ENCODE results near the gene GPRIN3. TPM values are rescaled to one million over a fixed set of nuclear protein-coding genes. Genes with fewer than 3 reads are reported as not detected.
"Not testable (repeated sequence)": the region's sequence is repeated elsewhere in the genome, so short reads cannot be mapped to it uniquely, and the experiment has no call there.

GPRIN3 gene
- total RNA-seq, 1 experiment from 2014 or later = 3.8 TPM

DNA sequence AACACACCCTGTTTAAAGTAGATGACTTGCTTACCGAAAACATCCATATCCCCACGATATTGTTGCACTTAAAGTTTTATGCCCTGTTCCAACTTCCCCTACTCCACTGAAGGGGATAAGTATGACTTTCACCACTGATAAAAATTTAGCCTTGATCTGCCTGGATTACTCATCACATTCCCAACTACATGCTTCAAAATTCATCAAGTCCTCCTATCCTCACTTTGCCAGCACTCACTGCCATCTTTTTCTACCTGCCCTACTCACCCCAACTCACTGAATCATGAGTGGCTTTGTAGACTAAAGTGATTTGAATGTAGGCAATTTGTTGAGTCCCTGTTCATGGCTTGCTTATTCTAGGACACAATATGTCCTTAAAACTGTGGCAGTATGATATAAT is 12.2 kb upstream of the GPRIN3 start:
- in situ Hi-C loops (cut with HindIII; ENCODE audit: low pct_unique_long_range_greater_than_20kb, low sequenced_read_pairs) = no loop called here

DNA sequence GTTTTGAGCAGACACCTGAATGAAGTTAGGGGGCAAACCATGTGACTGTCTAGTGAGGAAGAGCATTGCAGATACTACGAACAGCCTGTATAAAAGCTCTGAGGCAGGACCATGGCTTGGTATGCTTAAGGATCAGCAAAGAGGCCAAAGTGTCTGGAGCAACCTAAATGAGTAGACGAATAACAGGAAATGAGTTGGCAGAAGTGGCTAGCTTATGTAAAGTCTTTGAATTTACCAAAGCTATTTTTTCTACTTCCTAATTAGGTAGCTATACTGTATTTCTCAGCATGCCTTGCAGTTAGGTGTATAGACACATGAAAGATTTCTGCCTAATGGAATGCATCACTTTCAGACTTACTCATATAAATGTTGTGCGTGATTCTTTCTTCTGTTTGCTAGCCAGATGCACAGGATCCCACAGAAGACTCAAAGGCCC is 9.3 kb upstream of the GPRIN3 start:
- no peak for DNase-seq (ENCODE audit: low read depth, low spot score)
- in situ Hi-C loops (cut with HindIII; ENCODE audit: low pct_unique_long_range_greater_than_20kb, low sequenced_read_pairs) = no loop called here

More for the DNA sequence above, 12.2 kb upstream of the GPRIN3 start:
- DNase-seq (ENCODE audit: low read depth, low spot score) = no peak

DNA sequence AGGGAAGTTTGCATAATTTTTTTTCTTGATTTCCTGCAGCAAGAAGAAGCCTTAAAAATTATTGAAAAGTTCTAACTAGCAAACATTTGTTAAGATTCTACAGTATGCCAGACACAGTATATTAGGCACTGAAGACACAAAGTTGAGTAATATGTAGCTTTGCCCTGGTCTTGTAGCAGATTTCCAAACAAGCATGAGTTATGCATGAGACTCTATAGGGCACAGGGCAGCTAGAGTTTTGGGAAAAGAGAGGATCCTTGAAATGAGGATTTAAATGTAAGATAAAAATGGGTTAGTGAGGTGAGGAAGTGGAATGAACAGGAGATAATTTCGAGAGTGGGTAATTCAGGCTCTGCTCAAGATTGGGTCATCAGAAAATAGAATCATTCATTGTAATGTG is 8.6 kb upstream of the GPRIN3 start:
- in situ Hi-C loops (cut with HindIII; ENCODE audit: low pct_unique_long_range_greater_than_20kb, low sequenced_read_pairs) = no loop called here
- no peak for DNase-seq (ENCODE audit: low read depth, low spot score)

DNA sequence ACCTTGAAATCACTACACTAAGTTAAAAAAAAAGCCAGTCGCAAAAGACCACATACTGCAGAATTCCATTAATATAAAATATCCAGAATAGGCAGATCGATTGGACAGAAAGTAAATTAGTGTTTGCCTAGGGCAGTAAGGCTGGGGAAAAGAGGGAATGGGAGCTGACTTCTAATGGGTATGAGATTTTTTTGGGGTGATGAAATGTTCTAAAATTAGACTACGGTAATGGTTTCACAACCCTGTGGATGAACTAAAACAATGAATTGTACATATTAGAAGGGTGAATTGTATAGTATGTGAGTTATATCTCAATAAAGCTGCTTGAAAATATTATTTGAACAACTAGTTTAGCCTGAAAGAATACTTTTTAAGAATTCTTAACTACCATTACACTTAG is 6.7 kb upstream of the GPRIN3 start:
- DNase-seq (ENCODE audit: low read depth, low spot score) = no peak
- in situ Hi-C loops (cut with HindIII; ENCODE audit: low pct_unique_long_range_greater_than_20kb, low sequenced_read_pairs) = no loop called here

DNA sequence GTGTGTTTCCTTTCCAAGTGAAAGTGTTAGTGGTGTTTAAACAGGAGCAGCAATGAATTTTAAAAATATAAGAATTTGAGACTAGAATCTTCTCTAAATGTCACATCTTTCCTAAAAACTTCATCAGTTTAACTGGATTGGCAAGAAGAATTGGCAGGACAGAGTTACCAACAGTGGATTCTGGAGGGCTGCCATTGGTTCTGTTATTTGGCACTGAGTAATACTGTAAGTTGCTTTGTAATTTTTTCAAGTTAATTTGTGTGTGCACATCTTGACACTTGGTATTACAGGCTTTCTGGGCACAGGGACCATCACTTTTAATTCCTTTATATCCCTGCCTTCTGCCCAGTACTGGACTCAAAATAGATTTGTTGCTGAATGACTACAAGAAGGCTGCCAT is 4.5 kb upstream of the GPRIN3 start:
- DNase-seq (ENCODE audit: low read depth, low spot score) = no peak
- in situ Hi-C loops (cut with HindIII; ENCODE audit: low pct_unique_long_range_greater_than_20kb, low sequenced_read_pairs) = no loop called here

DNA sequence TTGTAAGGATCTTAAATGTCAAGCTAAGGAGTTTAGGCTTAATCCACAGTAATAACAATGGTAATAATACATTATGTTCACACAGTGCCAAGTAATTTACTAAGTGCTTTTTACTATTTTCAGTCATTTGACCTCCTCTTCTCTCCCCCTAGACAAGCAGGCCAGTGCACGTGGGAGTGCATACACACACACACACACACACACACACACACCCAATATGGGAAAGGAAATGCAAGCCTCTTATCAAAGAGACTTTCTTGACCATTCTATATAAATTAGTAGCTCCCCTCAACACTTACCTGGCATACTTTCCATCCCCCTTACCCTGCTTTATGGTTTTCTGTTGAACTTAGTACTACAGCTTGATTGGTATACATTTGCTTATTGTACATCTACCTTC is 3.8 kb upstream of the GPRIN3 start:
- no peak for DNase-seq (ENCODE audit: low read depth, low spot score)
- in situ Hi-C loops (cut with HindIII; ENCODE audit: low pct_unique_long_range_greater_than_20kb, low sequenced_read_pairs) = no loop called here

DNA sequence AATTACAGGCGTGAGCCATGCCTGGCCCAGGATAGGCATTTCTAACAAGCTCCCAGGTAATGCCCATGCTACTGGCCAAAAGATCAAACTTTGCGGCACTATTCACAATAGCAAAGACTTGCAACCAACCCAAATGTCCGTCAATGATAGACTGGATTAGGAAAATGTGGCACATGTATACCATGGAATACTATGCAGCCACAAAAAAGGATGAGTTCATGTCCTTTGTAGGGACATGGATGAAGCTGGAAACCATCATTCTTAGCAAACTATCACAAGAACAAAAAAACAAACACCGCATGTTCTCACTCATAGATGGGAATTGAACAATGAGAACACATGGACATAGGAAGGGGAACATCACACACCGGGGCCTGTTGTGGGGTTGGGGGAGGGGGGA is 1.6 kb upstream of the GPRIN3 start:
- in situ Hi-C loops (cut with HindIII; ENCODE audit: low pct_unique_long_range_greater_than_20kb, low sequenced_read_pairs); DNase-seq (ENCODE audit: low read depth, low spot score): not testable (repeated sequence)

DNA sequence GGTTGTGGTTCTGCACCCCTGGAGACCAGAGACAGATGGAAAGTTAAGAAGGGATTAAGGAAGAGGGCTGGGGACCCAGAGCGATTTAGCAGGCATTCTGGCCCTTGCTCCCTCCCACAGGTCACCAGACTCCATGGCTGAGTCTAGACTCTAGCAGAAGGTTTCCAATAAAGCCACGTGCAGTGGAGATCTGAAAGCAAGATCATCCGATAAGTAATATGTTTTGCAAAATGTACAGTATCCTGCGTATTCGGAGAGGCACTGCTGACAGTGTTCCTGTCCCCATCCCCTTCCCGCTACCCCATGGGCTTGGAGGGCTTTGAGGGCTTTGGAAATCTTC is 531 bp upstream of the GPRIN3 start:
- DNase-seq (ENCODE audit: low read depth, low spot score) = no peak
- in situ Hi-C loops (cut with HindIII; ENCODE audit: low pct_unique_long_range_greater_than_20kb, low sequenced_read_pairs) = no loop called here

DNA sequence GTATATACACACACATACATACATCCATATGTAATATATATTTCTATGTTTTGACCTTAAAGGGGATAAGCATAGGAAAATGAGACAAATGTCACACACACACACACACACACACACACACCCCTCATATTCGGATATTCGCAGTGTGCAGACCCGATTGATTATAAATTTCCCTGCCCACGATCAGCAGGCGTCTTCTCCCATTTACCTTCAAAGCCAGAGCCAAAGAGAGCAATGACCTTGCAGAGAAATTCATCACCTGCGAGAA is 488 bp downstream of the GPRIN3 start:
- no peak for DNase-seq (ENCODE audit: low read depth, low spot score)
- in situ Hi-C loops (cut with HindIII; ENCODE audit: low pct_unique_long_range_greater_than_20kb, low sequenced_read_pairs) = no loop called here

DNA sequence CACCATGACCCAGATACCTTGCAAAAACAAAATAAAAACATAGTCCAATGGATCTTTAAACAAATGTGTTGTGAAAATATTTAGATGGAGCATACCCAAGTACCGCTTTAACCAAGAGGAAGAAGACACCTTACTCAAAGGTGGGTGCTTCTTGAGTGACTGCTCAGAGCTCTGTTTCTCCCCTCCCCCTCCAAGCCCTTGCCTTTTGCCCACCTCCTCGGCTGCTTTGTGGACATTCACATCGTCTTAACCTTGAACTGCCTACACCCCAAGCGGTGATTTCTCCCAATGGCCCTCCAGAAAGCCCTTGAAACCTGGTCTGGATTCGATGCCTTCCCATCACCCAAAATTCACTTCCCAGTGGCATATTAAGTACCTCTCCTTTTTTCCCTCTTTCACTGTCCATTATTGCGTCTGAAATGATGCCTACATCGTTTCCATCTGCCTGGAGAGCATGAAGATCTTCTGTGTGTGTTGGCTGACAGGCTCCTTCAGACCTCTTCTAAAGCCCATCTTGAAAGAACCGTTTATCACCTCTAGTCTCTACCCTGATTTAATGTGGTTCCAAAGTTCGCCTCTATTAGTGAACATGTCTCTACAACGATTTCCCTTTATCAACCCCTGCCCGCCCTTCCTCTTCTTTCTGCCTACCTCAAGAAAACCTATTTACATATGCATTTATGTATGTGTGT is 968 bp downstream of the GPRIN3 start:
- DNase-seq (ENCODE audit: low read depth, low spot score) = no peak
- in situ Hi-C loops (cut with HindIII; ENCODE audit: low pct_unique_long_range_greater_than_20kb, low sequenced_read_pairs) = no loop called here

DNA sequence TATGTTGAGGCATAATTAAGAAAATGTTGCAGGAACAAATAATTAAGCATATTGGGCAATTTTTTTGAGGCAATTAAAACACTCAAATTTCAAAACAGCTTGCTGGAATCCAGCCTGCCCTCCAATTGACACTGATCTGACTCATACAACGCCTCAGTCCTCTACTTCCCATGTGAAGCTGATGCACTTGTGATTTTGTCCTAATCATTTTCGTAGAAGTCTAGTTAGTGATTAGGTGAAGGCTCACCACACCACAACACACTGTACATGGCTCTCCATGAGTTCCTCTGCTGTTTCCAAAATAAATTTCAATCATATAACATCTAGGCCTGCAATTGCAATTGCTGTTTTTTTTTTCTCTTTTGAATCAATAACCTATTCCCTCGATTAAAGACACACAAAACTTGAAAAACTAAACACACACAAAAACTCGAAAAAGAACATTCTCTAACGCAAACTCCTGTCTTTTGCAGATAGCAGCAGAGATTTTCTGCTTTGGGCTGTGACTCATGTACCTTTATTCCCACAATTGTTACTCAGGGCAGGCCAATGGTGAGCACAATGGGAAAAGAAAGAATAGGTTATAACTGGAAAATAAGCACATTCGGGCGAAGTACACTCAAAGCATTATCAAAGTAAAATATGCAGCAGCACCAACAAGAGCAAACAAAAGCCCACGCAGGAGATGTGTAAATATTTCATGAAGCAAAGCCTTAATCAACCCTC is 1.7 kb downstream of the GPRIN3 start:
- in situ Hi-C loops (cut with HindIII; ENCODE audit: low pct_unique_long_range_greater_than_20kb, low sequenced_read_pairs) = no loop called here
- no peak for DNase-seq (ENCODE audit: low read depth, low spot score)

DNA sequence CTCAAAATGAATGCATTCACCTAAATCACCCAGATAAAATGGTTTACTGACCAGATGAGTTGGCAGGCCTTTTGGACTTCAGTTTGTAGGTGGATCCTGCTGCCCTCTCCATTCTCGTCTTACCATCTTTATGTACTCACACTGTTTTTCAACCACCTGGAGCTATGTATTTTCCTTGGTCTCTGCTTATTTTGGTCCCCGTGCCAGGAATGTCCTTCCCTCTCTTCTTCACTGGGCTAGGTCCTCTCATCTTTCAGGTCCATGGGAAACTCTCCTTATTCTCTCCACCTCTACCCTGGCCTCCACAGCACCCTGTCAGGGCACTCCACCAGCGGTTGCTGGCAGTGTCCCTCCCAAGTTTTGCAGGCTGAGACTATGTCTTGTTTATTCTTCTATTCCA is 2.6 kb downstream of the GPRIN3 start:
- no peak for DNase-seq (ENCODE audit: low read depth, low spot score)
- in situ Hi-C loops (cut with HindIII; ENCODE audit: low pct_unique_long_range_greater_than_20kb, low sequenced_read_pairs) = no loop called here

DNA sequence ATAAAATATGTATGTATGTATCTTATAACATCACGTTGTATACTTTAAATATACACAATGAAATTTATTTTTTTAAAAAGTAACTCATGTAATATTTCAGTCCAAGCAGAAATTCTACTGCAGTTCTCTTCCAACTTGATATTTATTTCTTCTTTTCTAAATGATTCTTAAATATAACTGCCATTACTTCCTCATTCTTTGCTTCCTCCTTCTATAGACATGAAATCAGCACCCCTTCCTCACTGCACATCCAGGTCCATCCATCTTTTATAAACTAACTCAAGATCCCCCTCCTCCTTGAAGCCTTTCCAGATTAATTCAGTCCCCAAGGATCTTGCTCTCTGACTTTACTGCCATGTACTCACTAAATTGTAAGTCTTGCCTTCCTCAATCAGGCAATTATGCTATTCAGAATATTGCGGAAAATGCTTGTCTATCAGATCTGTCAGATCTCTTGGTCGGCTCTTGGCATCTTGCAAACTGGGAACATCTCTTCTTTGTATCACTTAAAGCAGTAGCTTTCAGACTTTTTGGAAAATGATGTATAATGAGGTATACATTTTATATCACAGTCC is 3.7 kb downstream of the GPRIN3 start:
- DNase-seq (ENCODE audit: low read depth, low spot score) = no peak
- in situ Hi-C loops (cut with HindIII; ENCODE audit: low pct_unique_long_range_greater_than_20kb, low sequenced_read_pairs) = no loop called here

DNA sequence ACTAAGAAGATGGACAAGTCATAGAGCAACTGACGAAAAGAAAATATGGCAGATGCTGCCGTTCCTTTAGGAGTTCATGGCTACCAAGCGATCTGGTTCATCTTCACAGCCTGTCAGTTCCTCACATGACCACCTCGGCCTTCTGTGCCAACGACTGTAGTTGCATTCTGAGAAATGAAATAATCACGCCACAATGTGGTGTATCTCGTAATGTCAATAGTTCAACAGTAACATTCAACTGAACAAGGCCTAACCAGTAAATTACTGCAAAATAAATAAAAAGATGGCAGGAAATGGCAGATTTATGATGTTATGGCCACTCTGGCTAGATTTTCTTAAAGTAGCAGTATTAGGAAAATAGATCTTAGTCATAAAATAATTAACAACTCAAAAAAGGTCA is 4.4 kb downstream of the GPRIN3 start:
- peak; percentile 87 for DNase-seq (ENCODE audit: low read depth, low spot score)
- in situ Hi-C loops (cut with HindIII; ENCODE audit: low pct_unique_long_range_greater_than_20kb, low sequenced_read_pairs) = no loop called here

DNA sequence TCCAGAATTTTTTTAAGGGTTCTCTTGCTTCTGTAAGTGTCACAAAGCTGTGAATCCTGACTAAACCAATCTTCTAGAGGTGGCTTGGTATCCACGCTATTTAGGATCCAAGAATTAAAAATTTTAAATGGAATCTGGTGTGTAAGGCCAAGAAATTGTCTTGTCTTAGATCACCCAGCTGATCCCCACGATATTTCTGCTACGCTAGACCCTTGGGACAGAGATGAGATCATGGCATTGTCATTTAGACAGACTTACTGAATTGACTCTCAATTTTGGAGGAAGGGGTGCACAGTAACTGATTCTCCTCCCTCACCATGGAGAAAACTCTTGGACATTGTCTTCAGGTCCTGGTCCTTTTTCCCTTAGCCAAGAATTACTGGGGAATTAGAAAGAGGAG is 5.7 kb downstream of the GPRIN3 start:
- in situ Hi-C loops (cut with HindIII; ENCODE audit: low pct_unique_long_range_greater_than_20kb, low sequenced_read_pairs) = no loop called here
- no peak for DNase-seq (ENCODE audit: low read depth, low spot score)

DNA sequence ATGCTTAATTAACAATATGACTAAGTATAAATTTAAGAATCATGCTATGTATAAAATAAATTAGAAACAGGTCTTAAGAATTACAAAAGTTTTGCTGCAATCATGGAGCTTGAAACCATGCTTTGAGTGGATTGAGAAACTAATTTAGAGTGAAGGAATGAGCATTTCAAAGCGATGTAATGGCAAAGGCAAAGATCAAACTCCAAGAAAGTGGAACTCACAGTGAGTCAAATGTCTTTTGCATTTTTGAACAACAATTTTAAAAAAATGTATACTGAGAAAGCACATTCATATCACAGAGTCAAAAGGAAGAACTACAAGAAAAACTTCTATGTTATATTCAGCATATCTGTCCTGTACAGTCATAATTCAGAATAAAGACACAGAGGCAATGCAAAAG is 6.6 kb downstream of the GPRIN3 start:
- DNase-seq (ENCODE audit: low read depth, low spot score) = no peak
- in situ Hi-C loops (cut with HindIII; ENCODE audit: low pct_unique_long_range_greater_than_20kb, low sequenced_read_pairs) = no loop called here

DNA sequence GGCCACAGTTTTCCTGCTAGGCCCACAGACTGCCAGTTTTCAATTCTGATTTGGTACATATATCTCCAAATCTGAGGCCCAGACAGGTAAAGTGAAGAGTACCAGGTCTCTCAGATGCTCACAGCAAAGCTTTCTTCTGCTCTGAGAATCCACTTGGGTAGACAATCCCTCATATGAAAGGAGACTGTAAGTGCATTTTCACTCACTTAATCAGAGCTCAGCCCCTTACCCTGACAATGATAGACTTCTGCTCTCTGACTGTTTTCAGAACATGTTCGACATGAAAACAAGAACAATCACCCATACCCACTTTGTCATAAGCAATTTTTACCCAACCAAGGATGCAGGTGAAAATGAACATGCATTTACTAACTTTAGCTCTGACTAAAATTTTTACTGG is 7.1 kb downstream of the GPRIN3 start:
- no peak for DNase-seq (ENCODE audit: low read depth, low spot score)
- in situ Hi-C loops (cut with HindIII; ENCODE audit: low pct_unique_long_range_greater_than_20kb, low sequenced_read_pairs) = no loop called here

DNA sequence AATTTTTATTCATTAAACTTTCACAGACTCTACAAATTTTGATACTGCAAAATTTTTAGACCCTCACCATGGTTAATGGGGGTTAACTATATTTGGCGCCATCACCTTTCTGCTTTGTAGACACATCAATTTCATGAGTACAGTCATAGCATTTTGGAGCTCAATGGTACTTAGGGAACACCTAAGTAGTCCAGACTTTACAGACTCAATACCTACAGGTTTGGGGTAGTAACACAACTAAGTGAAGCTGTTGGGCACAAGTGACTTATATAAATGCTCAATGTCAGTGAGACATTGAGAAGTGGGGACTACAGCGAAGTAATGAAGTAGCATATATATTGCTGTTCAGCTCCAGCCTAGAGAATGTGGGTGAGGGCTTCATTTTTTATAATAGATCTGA is 7.5 kb downstream of the GPRIN3 start:
- DNase-seq (ENCODE audit: low read depth, low spot score) = no peak
- in situ Hi-C loops (cut with HindIII; ENCODE audit: low pct_unique_long_range_greater_than_20kb, low sequenced_read_pairs) = no loop called here

DNA sequence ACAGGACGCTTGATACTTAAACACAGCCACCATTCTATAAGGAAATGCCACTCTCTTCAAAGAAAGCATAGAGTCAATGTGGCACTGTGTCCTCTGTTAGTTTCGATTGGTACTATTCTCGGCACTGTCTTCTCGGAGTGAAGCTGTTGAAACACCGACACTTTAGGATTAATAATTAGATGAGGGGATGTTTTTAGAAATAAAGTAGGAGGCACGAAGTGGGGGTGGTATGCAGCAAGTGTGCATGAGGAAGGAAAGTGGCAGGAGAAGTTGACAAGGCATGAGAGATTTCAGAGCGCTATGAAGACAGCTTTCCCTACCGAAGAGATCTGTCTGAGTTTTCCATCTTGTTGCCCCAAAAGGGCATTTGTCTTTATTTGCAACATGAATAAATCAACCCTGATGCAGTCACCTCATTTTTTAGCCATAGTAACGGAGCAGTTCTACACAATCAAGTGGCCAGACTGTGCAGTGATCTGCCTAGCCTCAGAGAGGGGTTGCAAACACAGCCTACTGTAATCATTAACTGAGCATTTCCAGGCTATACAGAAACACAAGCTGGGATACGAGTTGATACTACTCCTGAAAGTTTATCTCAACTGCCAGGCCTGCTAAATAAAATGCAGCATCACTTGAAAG is 8.3 kb downstream of the GPRIN3 start:
- in situ Hi-C loops (cut with HindIII; ENCODE audit: low pct_unique_long_range_greater_than_20kb, low sequenced_read_pairs) = no loop called here

More for the DNA sequence above, 8.3 kb downstream of the GPRIN3 start:
- DNase-seq (ENCODE audit: low read depth, low spot score) = peak; percentile 48
